IMR-90 (cell line): ENCODE measurements around the gene MAN2B1. TPM values are rescaled to one million over a fixed set of nuclear protein-coding genes. Genes with fewer than 3 reads are reported as not detected.
A peak's percentile ranks its signal among the peaks of the same experiment; 100 is the strongest.

ENCODE experiments used
- ATAC-seq: fragments of 200-7000 bp; cut with Tn5 transposase; 2 replicates; pipeline ENCODE4 v1.9.1; 2020; ENCODE audit warnings: low read depth, mild to moderate bottlenecking, moderate library complexity
- BruUV-seq: library from RNA; stranded (reverse); fragments of 400-500 nt; replicated peaks from 2 replicates; lab custom pipeline; 2021; lab: Mats Ljungman, UMichigan
- CTCF ChIA-PET: fragments of 300-600 bp; formaldehyde crosslinking; extraction: SDS; loops from one replicate; lab custom pipeline; 2021; ENCODE audit warnings: antibody characterized with exemption; lab: Yijun Ruan, JAX
- POLR2A ChIA-PET: fragments of 300-600 bp; sonication (Branson Sonifier 250); formaldehyde crosslinking; loops from one replicate; lab custom pipeline; 2022; ENCODE audit warnings: antibody characterized with exemption; ENCODE audit not compliant: unreplicated experiment; lab: Charles Lee
- DNase-seq: peaks from one replicate; pipeline ENCODE4 v3.0.0; 2013
- H2AFZ ChIP-seq: replicated peaks from 2 replicates; pipeline ENCODE3; 2013; ENCODE audit warnings: low read length, mild to moderate bottlenecking; ENCODE audit not compliant: poor library complexity
- H2AK5ac ChIP-seq: 2 replicates; pipeline ENCODE4 v1.6.1; 2013; ENCODE audit warnings: low read depth, low read length, inconsistent platforms
- H2AK9ac ChIP-seq: replicated peaks from 2 replicates; pipeline ENCODE3; 2013; ENCODE audit warnings: mild to moderate bottlenecking, low read depth, low read length, moderate library complexity; ENCODE audit not compliant: poor library complexity
- H2BK120ac ChIP-seq: 2 replicates; pipeline ENCODE4 v1.6.1; 2013; ENCODE audit warnings: low read depth, low read length, inconsistent platforms
- H2BK15ac ChIP-seq: 3 replicates; pipeline ENCODE4 v1.6.1; 2013; ENCODE audit warnings: low read depth, low read length, inconsistent platforms
- H2BK20ac ChIP-seq: 2 replicates; pipeline ENCODE4 v1.6.1; 2013; ENCODE audit warnings: low read depth, mild to moderate bottlenecking, inconsistent platforms, low read length, moderate library complexity
- H2BK5ac ChIP-seq: 2 replicates; pipeline ENCODE4 v1.6.1; 2013; ENCODE audit warnings: mild to moderate bottlenecking, low read depth, low read length, inconsistent platforms; ENCODE audit not compliant: poor library complexity, severe bottlenecking
- H3K14ac ChIP-seq: replicated peaks from 2 replicates; pipeline ENCODE4 v1.6.1; 2013; ENCODE audit warnings: low read depth, low read length, inconsistent platforms
- H3K18ac ChIP-seq: 2 replicates; pipeline ENCODE4 v1.6.1; 2013; ENCODE audit warnings: low read depth, low read length, control low read depth
- H3K23ac ChIP-seq: 2 replicates; pipeline ENCODE4 v1.6.1; 2013; ENCODE audit warnings: low read depth, low read length, inconsistent platforms
- H3K27ac ChIP-seq: 2 replicates; pipeline ENCODE4 v1.5.1; 2013; ENCODE audit warnings: mild to moderate bottlenecking, control low read depth, low read length; ENCODE audit not compliant: insufficient read depth
- H3K27me3 ChIP-seq: 2 replicates; pipeline ENCODE4 v1.6.1; 2013; ENCODE audit warnings: low read length; ENCODE audit not compliant: control insufficient read depth, insufficient read depth
- H3K36me3 ChIP-seq: 2 replicates; pipeline ENCODE4 v1.6.1; 2013; ENCODE audit warnings: low read length, mixed read lengths; ENCODE audit not compliant: control insufficient read depth, insufficient read depth
- H3K4ac ChIP-seq: 2 replicates; pipeline ENCODE4 v1.6.1; 2013; ENCODE audit warnings: low read depth, low read length, inconsistent platforms
- H3K4me1 ChIP-seq: 2 replicates; pipeline ENCODE4 v1.6.1; 2013; ENCODE audit warnings: low read length, mixed read lengths; ENCODE audit not compliant: control insufficient read depth, insufficient read depth
- H3K4me2 ChIP-seq: 2 replicates; pipeline ENCODE4 v1.6.1; 2013; ENCODE audit warnings: low read depth, mild to moderate bottlenecking, control low read depth, low read length, moderate library complexity
- H3K4me3 ChIP-seq: 2 replicates; pipeline ENCODE4 v1.5.1; 2013; ENCODE audit warnings: low read depth, mild to moderate bottlenecking, control low read depth, low read length, moderate library complexity; ENCODE audit not compliant: insufficient read depth
- H3K56ac ChIP-seq: 2 replicates; pipeline ENCODE4 v1.6.1; 2013; ENCODE audit warnings: low read length, inconsistent platforms; ENCODE audit not compliant: insufficient read depth; ENCODE audit errors: extremely low read depth
- H3K79me1 ChIP-seq, 2 experiments: 2 replicates each; pipeline ENCODE4 v1.6.1; 2013; ENCODE audit warnings: low read length in 2 of 2, inconsistent platforms in 1 of 2, low read depth in 1 of 2
- H3K9ac ChIP-seq: 2 replicates; pipeline ENCODE4 v1.6.1; 2013; ENCODE audit warnings: low read depth, low read length, control low read depth
- H3K9me1 ChIP-seq: 2 replicates; pipeline ENCODE4 v1.6.1; 2013; ENCODE audit warnings: low read length, inconsistent platforms; ENCODE audit not compliant: insufficient read depth
- H3K9me3 ChIP-seq: 2 replicates; pipeline ENCODE4 v1.6.1; 2013; ENCODE audit warnings: low read length; ENCODE audit not compliant: control insufficient read depth, insufficient read depth
- H4K20me1 ChIP-seq: 2 replicates; pipeline ENCODE4 v1.6.1; 2013; ENCODE audit warnings: low read length, inconsistent platforms; ENCODE audit not compliant: insufficient read depth
- H4K5ac ChIP-seq: 2 replicates; pipeline ENCODE4 v1.6.1; 2013; ENCODE audit warnings: mild to moderate bottlenecking, low read depth, low read length, control low read depth
- H4K8ac ChIP-seq, 2 experiments: 2 replicates each; pipeline ENCODE4 v1.6.1; 2013; ENCODE audit warnings: low read depth in 2 of 2, low read length in 2 of 2, control low read depth in 1 of 2, inconsistent platforms in 1 of 2
- H4K91ac ChIP-seq: 2 replicates; pipeline ENCODE4 v1.6.1; 2013; ENCODE audit warnings: low read depth, low read length, inconsistent platforms; ENCODE audit not compliant: insufficient read depth
- MAZ ChIP-seq: IDR thresholded peaks from 2 replicates; pipeline ENCODE4 v1.6.1; 2012; ENCODE audit warnings: low read depth, mild to moderate bottlenecking, low read length, improper control_type of control experiment, moderate library complexity, borderline replicate concordance
- MXI1 ChIP-seq: IDR thresholded peaks from 2 replicates; pipeline ENCODE4 v1.6.1; 2012; ENCODE audit warnings: low read depth, mild to moderate bottlenecking, low read length, moderate library complexity, borderline replicate concordance
- NFE2L2 ChIP-seq: fragments of 150-350 bp; IDR thresholded peaks from 2 replicates; pipeline ENCODE4 v1.6.1; 2016; ENCODE audit warnings: low read depth, mild to moderate bottlenecking, low read length
- RAD21 ChIP-seq: IDR thresholded peaks from 2 replicates; pipeline ENCODE4 v1.6.1; 2012; ENCODE audit warnings: low read length, improper control_type of control experiment
- SMC3 ChIP-seq: fragments of 150-350 bp; IDR thresholded peaks from 2 replicates; pipeline ENCODE4 v1.6.1; 2016; ENCODE audit warnings: low read depth, mild to moderate bottlenecking, antibody characterized with exemption, low read length, moderate library complexity
- WGBS, 2 experiments: methylation state at CpG; one replicate each; pipeline versions ENCODE4 v1.1.5 to v1.1.7; 2013; ENCODE audit warnings: missing lambda C conversion rate in 2 of 2; ENCODE audit not compliant: insufficient read length in 1 of 2; ENCODE audit errors: extremely low coverage in 2 of 2; 5-methylcytosine and 5-hydroxymethylcytosine counted together
- dilution Hi-C: fragments of 300-500 bp; cut with HindIII; formaldehyde crosslinking; loops from one replicate; pipeline ENCODE4 v1.14.3; 2018; ENCODE audit warnings: low sequenced_read_pairs; ENCODE audit not compliant: unreplicated experiment
- in situ Hi-C: fragments of 300-500 bp; cut with MboI; formaldehyde crosslinking; loops from 3 replicates; pipeline ENCODE4 v1.14.3; 2019; ENCODE audit warnings: low sequenced_read_pairs, inconsistent platforms, mixed read lengths
- intact Hi-C: fragments of 100-400 bp; cut with micrococcal nuclease; formaldehyde crosslinking; loops from 2 replicates; pipeline ENCODE4 v1.10.0; 2022
- polyA plus RNA-seq, 3 experiments: library from polyadenylated mRNA; depleted of rRNA; stranded (reverse); fragments of >200 nt; gene quantifications; 2 replicates each; pipeline ENCODE4 v1.2.3, GENCODE V29; 2012; ENCODE audit warnings: low replicate concordance in 1 of 3
- total RNA-seq: library from RNA; depleted of rRNA; stranded (reverse); fragments of >200 nt; gene quantifications from 2 replicates; pipeline ENCODE4 v1.2.3, GENCODE V29; 2012

Gene MAN2B1
- total and polyA plus RNA-seq, 2 of the 4 experiments (the other 2 are of a cell fraction) = 10.4 to 55.4 TPM

- H3K36me3 ChIP-seq = peaks cover 78% of the 10 kb centered on the region
Measured at GRCh38 chr19:12705654-12706331, 39.3 kb upstream of the MAN2B1 start.

More at GRCh38 chr19:12705654-12706331, 39.3 kb upstream of the MAN2B1 start:
- no peak overlapping the region for H2BK5ac ChIP-seq
- no peaks in the 10 kb centered on the region for H3K9me3 ChIP-seq
- H3K18ac ChIP-seq = no peak overlapping the region
- H4K20me1 ChIP-seq = peaks cover 14% of the 10 kb centered on the region
- no peak overlapping the region for H2AK5ac ChIP-seq
- H3K9ac ChIP-seq = no peak overlapping the region
- no peak overlapping the region for H4K5ac ChIP-seq
- H3K4me1 ChIP-seq = no peaks in the 10 kb centered on the region
- no peak overlapping the region for H2BK20ac ChIP-seq
- H3K23ac ChIP-seq = no peak overlapping the region
- ATAC-seq (no peak), DNase-seq (no peak)
- 95% methylated on average over 18 of the region's 29 CpGs; no CpG with 5 or more reads in 1 of the 2 experiments for WGBS, 2 experiments
- dilution Hi-C loops (no loop called here), in situ Hi-C loops (no loop called here), intact Hi-C loops (no loop called here)
- no peak overlapping the region for H3K4ac ChIP-seq
- no peak overlapping the region for H4K91ac ChIP-seq
- TF ChIP-seq MXI1 = no peak
- TF ChIP-seq NFE2L2 = no peak
- no peak for TF ChIP-seq MAZ
- TF ChIP-seq SMC3 = no peak
- no peak for TF ChIP-seq RAD21
- H3K56ac ChIP-seq = no peak overlapping the region
- no peaks in the 10 kb centered on the region for H3K9me1 ChIP-seq
- ChIA-PET CTCF (no interaction called here), POLR2A (no interaction called here)
- H3K4me2 ChIP-seq = no peak overlapping the region
- H2AFZ ChIP-seq = no peak overlapping the region
- TSS peak; percentile 35 for BruUV-seq
- H3K27ac ChIP-seq = no peak overlapping the region
- H3K79me1 ChIP-seq = peaks cover 12 to 28% of the 10 kb centered on the region in 2 experiments
- no peak overlapping the region for H2AK9ac ChIP-seq
- no peaks in the 10 kb centered on the region for H3K27me3 ChIP-seq
- H4K8ac ChIP-seq = no peak overlapping the region
- no peak overlapping the region for H3K4me3 ChIP-seq
- H2BK120ac ChIP-seq = no peak overlapping the region
- no peak overlapping the region for H3K14ac ChIP-seq
- no peak overlapping the region for H2BK15ac ChIP-seq
